ENCODE results near the gene CHSY1.

CHSY1 gene

GRCh38 chr15:101244889-101245668 is 6.8 kb downstream of the CHSY1 start:
- no peak for DNase-seq (ENCODE audit: insufficient read length, low spot score)
- no peak for FAIRE-seq
- no peak for TF ChIP-seq POLR2A (IDR thresholded peaks at IDR 0.05; ENCODE audit: low read depth, low read length)

GRCh38 chr15:101244036-101244781 is 7.6 kb downstream of the CHSY1 start:
- no peak for TF ChIP-seq POLR2A (IDR thresholded peaks at IDR 0.05; ENCODE audit: low read depth, low read length)
- DNase-seq (ENCODE audit: insufficient read length, low spot score) (no peak), FAIRE-seq (no peak)

GRCh38 chr15:101243420-101243819 is 8.4 kb downstream of the CHSY1 start:
- TF ChIP-seq POLR2A (IDR thresholded peaks at IDR 0.05; ENCODE audit: low read depth, low read length): no peak
- FAIRE-seq (no peak), DNase-seq (ENCODE audit: insufficient read length, low spot score) (no peak)

GRCh38 chr15:101242999-101243336 is 8.9 kb downstream of the CHSY1 start:
- TF ChIP-seq POLR2A (IDR thresholded peaks at IDR 0.05; ENCODE audit: low read depth, low read length): no peak
- FAIRE-seq (no peak), DNase-seq (ENCODE audit: insufficient read length, low spot score) (no peak)

GRCh38 chr15:101242160-101242998 is 9.5 kb downstream of the CHSY1 start:
- no peak for DNase-seq (ENCODE audit: insufficient read length, low spot score)
- no peak for FAIRE-seq
- TF ChIP-seq POLR2A (IDR thresholded peaks at IDR 0.05; ENCODE audit: low read depth, low read length): no peak

- FAIRE-seq (no peak), DNase-seq (ENCODE audit: insufficient read length, low spot score) (no peak)
- TF ChIP-seq POLR2A (IDR thresholded peaks at IDR 0.05; ENCODE audit: low read depth, low read length): no peak
These were observed 11.5 kb downstream of the CHSY1 start for GRCh38 chr15:101240358-101240757.

GRCh38 chr15:101239724-101240136 is 12.1 kb downstream of the CHSY1 start:
- DNase-seq (ENCODE audit: insufficient read length, low spot score): no peak
- no peak for TF ChIP-seq POLR2A (IDR thresholded peaks at IDR 0.05; ENCODE audit: low read depth, low read length)
- no peak for FAIRE-seq

GRCh38 chr15:101237251-101237650 is 14.6 kb downstream of the CHSY1 start:
- TF ChIP-seq POLR2A (IDR thresholded peaks at IDR 0.05; ENCODE audit: low read depth, low read length): no peak
- no peak for FAIRE-seq
- DNase-seq (ENCODE audit: insufficient read length, low spot score): no peak

- DNase-seq (ENCODE audit: insufficient read length, low spot score): no peak
- no peak for FAIRE-seq
- no peak for TF ChIP-seq POLR2A (IDR thresholded peaks at IDR 0.05; ENCODE audit: low read depth, low read length)
These were observed 18.1 kb downstream of the CHSY1 start for GRCh38 chr15:101233651-101234280.

- DNase-seq (ENCODE audit: insufficient read length, low spot score) (no peak), FAIRE-seq (no peak)
- TF ChIP-seq POLR2A (IDR thresholded peaks at IDR 0.05; ENCODE audit: low read depth, low read length): no peak
These were observed 19.2 kb downstream of the CHSY1 start for GRCh38 chr15:101232677-101233076.

GRCh38 chr15:101228313-101228712 is 23.5 kb downstream of the CHSY1 start:
- TF ChIP-seq POLR2A (IDR thresholded peaks at IDR 0.05; ENCODE audit: low read depth, low read length): no peak
- DNase-seq (ENCODE audit: insufficient read length, low spot score) (no peak), FAIRE-seq (no peak)

- DNase-seq (ENCODE audit: insufficient read length, low spot score) (no peak), FAIRE-seq (no peak)
- TF ChIP-seq POLR2A (IDR thresholded peaks at IDR 0.05; ENCODE audit: low read depth, low read length): no peak
These were observed 26.2 kb downstream of the CHSY1 start for GRCh38 chr15:101225658-101226057.

GRCh38 chr15:101221902-101222301 is 29.9 kb downstream of the CHSY1 start:
- FAIRE-seq (no peak), DNase-seq (ENCODE audit: insufficient read length, low spot score) (no peak)
- TF ChIP-seq POLR2A (IDR thresholded peaks at IDR 0.05; ENCODE audit: low read depth, low read length): no peak

GRCh38 chr15:101220060-101220459 is 31.8 kb downstream of the CHSY1 start:
- no peak for FAIRE-seq
- no peak for DNase-seq (ENCODE audit: insufficient read length, low spot score)
- TF ChIP-seq POLR2A (IDR thresholded peaks at IDR 0.05; ENCODE audit: low read depth, low read length): no peak

All from H54 (cell line).